GM12878 (cell line): ENCODE data around the gene PRPF38A. TPM values are rescaled to one million over a fixed set of nuclear protein-coding genes. Genes with fewer than 3 reads are reported as not detected.

ENCODE experiments used
- ATAC-seq: fragments of 200-7000 bp; cut with Tn5 transposase; 3 replicates; pipeline ENCODE4 v1.9.1; 2020; ENCODE audit warnings: mild to moderate bottlenecking, moderate library complexity
- Bru-seq: library from RNA; stranded (reverse); fragments of 400-500 nt; gene quantifications from one replicate; lab custom pipeline; 2021; lab: Mats Ljungman, UMichigan
- BruChase-seq, 2 experiments: library from RNA; stranded (reverse); fragments of 400-500 nt; gene quantifications; one replicate each; lab custom pipeline; 2021; lab: Mats Ljungman, UMichigan
- BruUV-seq: library from RNA; stranded (reverse); fragments of 400-500 nt; replicated peaks from 2 replicates; lab custom pipeline; 2021; lab: Mats Ljungman, UMichigan
- CTCF ChIA-PET: fragments of 300-600 bp; sonication (Branson Sonifier 250); formaldehyde crosslinking; extraction: SDS; loops from one replicate; lab custom pipeline; 2021; ENCODE audit warnings: inconsistent platforms; lab: Yijun Ruan, JAX
- POLR2A ChIA-PET: fragments of 350-600 bp; formaldehyde crosslinking; extraction: SDS; loops from one replicate; lab custom pipeline; 2021; ENCODE audit warnings: inconsistent platforms; lab: Charles Lee
- RAD21 ChIA-PET: fragments of 300-600 bp; sonication (Branson Sonifier 250); formaldehyde crosslinking; loops from one replicate; lab custom pipeline; 2023; ENCODE audit warnings: antibody characterized with exemption; ENCODE audit not compliant: unreplicated experiment; lab: Charles Lee
- SMC1A ChIA-PET: fragments of 300-600 bp; sonication (Branson Sonifier 250); formaldehyde crosslinking; loops from one replicate; lab custom pipeline; 2023; ENCODE audit not compliant: unreplicated experiment, uncharacterized antibody; lab: Charles Lee
- DNase-seq: peaks from one replicate; pipeline ENCODE4 v3.0.0-alpha.2; 2011; ENCODE audit warnings: low read depth, low spot score
- FAIRE-seq: peaks from 3 replicates; lab custom pipeline; 2011; peaks lifted over from hg19 to GRCh38; lab: Jason Lieb, UNC
- H2AFZ ChIP-seq: 2 replicates; pipeline ENCODE4 v1.6.0; 2011; ENCODE audit warnings: low read depth, low read length, control low read depth; ENCODE audit not compliant: control insufficient read depth
- H3K27ac ChIP-seq: 2 replicates; pipeline ENCODE4 v1.5.1; 2011; ENCODE audit warnings: control low read depth; ENCODE audit not compliant: control insufficient read depth, insufficient read depth
- H3K27me3 ChIP-seq, 2 experiments: replicated peaks in 1 of 2; 2 replicates each; pipeline versions ENCODE4 v1.6.0 to v1.6.1; 2011; ENCODE audit warnings: low read length in 1 of 2; ENCODE audit not compliant: control insufficient read depth in 2 of 2, insufficient read depth in 2 of 2
- H3K36me3 ChIP-seq, 2 experiments: 2 replicates each; pipeline ENCODE4 v1.5.1; 2011; ENCODE audit warnings: low read length in 1 of 2; ENCODE audit not compliant: control insufficient read depth in 2 of 2, insufficient read depth in 2 of 2
- H3K4me1 ChIP-seq: 2 replicates; pipeline ENCODE4 v1.6.1; 2011; ENCODE audit warnings: mild to moderate bottlenecking, low read length, moderate library complexity, mixed read lengths; ENCODE audit not compliant: control insufficient read depth, insufficient read depth
- H3K4me2 ChIP-seq: 2 replicates; pipeline ENCODE4 v1.6.0; 2011; ENCODE audit warnings: control low read depth; ENCODE audit not compliant: control insufficient read depth, insufficient read depth
- H3K4me3 ChIP-seq: fragments of 200-600 bp; sonication (generic); 2 replicates; pipeline ENCODE4 v1.5.1; 2016
- H3K79me2 ChIP-seq: 2 replicates; pipeline ENCODE4 v1.6.0; 2011; ENCODE audit warnings: low read length; ENCODE audit not compliant: control insufficient read depth, insufficient read depth
- H3K9ac ChIP-seq: 2 replicates; pipeline ENCODE4 v1.8.0; 2011; ENCODE audit warnings: low read length, control low read depth, mixed read lengths; ENCODE audit not compliant: control insufficient read depth, insufficient read depth
- H3K9me3 ChIP-seq: replicated peaks from 3 replicates; pipeline ENCODE4 v1.5.1; 2011; ENCODE audit warnings: mild to moderate bottlenecking, low read length; ENCODE audit not compliant: control insufficient read depth, insufficient read depth
- H4K20me1 ChIP-seq: 2 replicates; pipeline ENCODE4 v1.6.0; 2011; ENCODE audit not compliant: control insufficient read depth, insufficient read depth
- CEBPB ChIP-seq, 2 experiments: fragments of 150-350 bp in 1 of 2; IDR thresholded peaks; 2 replicates each; pipeline ENCODE4 v1.6.1; 2012 to 2014; ENCODE audit warnings: low read depth in 2 of 2, low read length in 2 of 2, borderline replicate concordance in 1 of 2, inconsistent platforms in 1 of 2
- FOS ChIP-seq: IDR thresholded peaks from 3 replicates; pipeline ENCODE4 v1.6.1; 2011; ENCODE audit warnings: borderline replicate concordance; ENCODE audit not compliant: insufficient read length; ENCODE audit errors: extremely low read depth
- HDAC6 ChIP-seq: fragments of 200-600 bp; sonication (generic); IDR thresholded peaks from one replicate; pipeline ENCODE4 v1.8.0; 2017; ENCODE audit warnings: antibody characterized with exemption; ENCODE audit not compliant: unreplicated experiment
- IRF4 ChIP-seq: IDR thresholded peaks from 2 replicates; pipeline ENCODE4 v1.6.1; 2011; ENCODE audit warnings: low read depth, low read length
- LARP7 ChIP-seq: fragments of 450-650 bp; IDR thresholded peaks from 2 replicates; pipeline ENCODE4 v1.6.1; 2017; ENCODE audit warnings: mild to moderate bottlenecking
- POLR2A ChIP-seq: IDR thresholded peaks from 2 replicates; pipeline ENCODE4 v1.6.1; 2011; ENCODE audit warnings: low read depth, mild to moderate bottlenecking, low read length
- POLR2AphosphoS2 ChIP-seq: IDR thresholded peaks from 2 replicates; pipeline ENCODE4 v1.6.1; 2011; ENCODE audit warnings: low read depth, mild to moderate bottlenecking, low read length, improper control_type of control experiment, moderate library complexity
- RAD21 ChIP-seq: IDR thresholded peaks from 2 replicates; pipeline ENCODE4 v1.6.1; 2011; ENCODE audit warnings: mild to moderate bottlenecking, low read depth, low read length, moderate library complexity; ENCODE audit not compliant: insufficient read depth
- SIN3A ChIP-seq: IDR thresholded peaks from 2 replicates; pipeline ENCODE4 v1.6.1; 2012; ENCODE audit warnings: low read depth, low read length, improper control_type of control experiment
- SMARCA5 ChIP-seq: fragments of 450-650 bp; IDR thresholded peaks from 2 replicates; pipeline ENCODE4 v1.6.1; 2017; ENCODE audit warnings: mild to moderate bottlenecking
- TAF1 ChIP-seq: IDR thresholded peaks from 2 replicates; pipeline ENCODE4 v1.6.1; 2011; ENCODE audit warnings: mild to moderate bottlenecking, low read depth, low read length, borderline replicate concordance
- WGBS: methylation state at CpG from one replicate; pipeline ENCODE4 v1.1.6; 2016; ENCODE audit warnings: low lambda C conversion rate; ENCODE audit not compliant: insufficient replicate concordance, insufficient coverage; ENCODE audit errors: missing lambda C conversion rate; 5-methylcytosine and 5-hydroxymethylcytosine counted together
- in situ Hi-C: fragments of 300-500 bp; cut with MboI; formaldehyde crosslinking; loops from 9 replicates; pipeline ENCODE4 v1.14.3; 2018; ENCODE audit warnings: mixed read lengths
- intact Hi-C: fragments of 100-400 bp; cut with micrococcal nuclease; formaldehyde crosslinking; loops from one replicate; pipeline ENCODE4 v1.14.2; 2022; ENCODE audit not compliant: unreplicated experiment
- long read RNA-seq, 2 experiments: library from polyadenylated mRNA; unstranded; transcript quantifications; one replicate each; pipeline ENCODE4 v2.0.0, GENCODE V29; 2019 to 2020
- polyA minus RNA-seq, 3 experiments: library from RNA; depleted of rRNA, polyadenylated mRNA; stranded (reverse); fragments of >200 nt; gene quantifications; 2 replicates each; pipeline ENCODE4 v1.2.3, GENCODE V29; 2011
- polyA plus RNA-seq, 11 experiments: library from polyadenylated mRNA; depleted of rRNA in 4 of 11; unstranded in 6 of 11; stranded (reverse) in 5 of 11; fragments of >200 nt; fragmentation: Nextera tagmentation in 4 of 11; fragmentation: Illumina TruSeq in 1 of 11; extraction: Ambion mirVana in 4 of 11; extraction: Trizol in 1 of 11; gene quantifications; 1 replicate in 1 of 11; 2 replicates in 10 of 11; pipeline versions ENCODE4 v1.2.1 to v1.2.3, GENCODE V29; 2011 to 2016; ENCODE audit warnings: inconsistent platforms in 2 of 11, missing spikeins in 2 of 11, low read depth in 1 of 11
- total RNA-seq, 4 experiments: library from RNA; depleted of rRNA in 3 of 4; stranded (reverse); fragments of >200 nt in 3 of 4; fragmentation: Illumina TruSeq in 1 of 4; extraction: Trizol in 1 of 4; gene quantifications; 2 replicates each; pipeline versions ENCODE4 v1.2.1 to v1.2.3, GENCODE V29; 2013 to 2021
- TF ChIP-seq, protein P1 (sequence below): fragments of 450-650 bp; IDR thresholded peaks from 2 replicates; pipeline ENCODE4 v1.6.1; 2016; ENCODE audit warnings: mild to moderate bottlenecking
- TF ChIP-seq, protein P2 (sequence below): fragments of 150-350 bp; IDR thresholded peaks from 2 replicates; pipeline ENCODE4 v1.6.1; 2014; ENCODE audit warnings: mild to moderate bottlenecking, low read depth, low read length

PRPF38A gene, protein sequence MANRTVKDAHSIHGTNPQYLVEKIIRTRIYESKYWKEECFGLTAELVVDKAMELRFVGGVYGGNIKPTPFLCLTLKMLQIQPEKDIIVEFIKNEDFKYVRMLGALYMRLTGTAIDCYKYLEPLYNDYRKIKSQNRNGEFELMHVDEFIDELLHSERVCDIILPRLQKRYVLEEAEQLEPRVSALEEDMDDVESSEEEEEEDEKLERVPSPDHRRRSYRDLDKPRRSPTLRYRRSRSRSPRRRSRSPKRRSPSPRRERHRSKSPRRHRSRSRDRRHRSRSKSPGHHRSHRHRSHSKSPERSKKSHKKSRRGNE
- 54.6 and 59.8 TPM in 2 replicates for total RNA-seq (2013; cell fraction: nucleolus; rRNA removed)
- total RNA-seq (2014; rRNA removed) (31.6 and 33.7 TPM in 2 replicates), total RNA-seq (2014; rRNA removed; fragmentation: Illumina TruSeq; extraction: Trizol) (32.5 and 34.8 TPM in 2 replicates), total RNA-seq (2021) (73.4 and 78.5 TPM in 2 replicates), polyA plus RNA-seq (2011; rRNA removed) (59.5 and 75.6 TPM in 2 replicates), polyA plus RNA-seq (2014; fragmentation: Illumina TruSeq; extraction: Trizol) (56.3 and 76.8 TPM in 2 replicates), polyA plus RNA-seq (2014; fragmentation: Nextera tagmentation; extraction: Ambion mirVana) (100 to 1,000 TPM in 1 of 2 experiments, 10 to 100 TPM in 1; 86.8 to 104 TPM), polyA plus RNA-seq (2014; rRNA removed) (33.4 and 33.5 TPM in 2 replicates), polyA plus RNA-seq (2016; fragmentation: Nextera tagmentation; extraction: Ambion mirVana) (100 to 1,000 TPM; 104 to 117 TPM), polyA minus RNA-seq (2011; rRNA and poly(A)+ RNA removed) (62.3 and 88.9 TPM in 2 replicates), Bru-seq, nascent RNA (percentile 95 among the genes with signal in this experiment), BruChase-seq, experiment 1, labeled RNA remaining after a 6-hour chase (percentile 89 among the genes with signal in this experiment), BruChase-seq, experiment 2, labeled RNA remaining after a 2-hour chase (percentile 94 among the genes with signal in this experiment)
- polyA plus RNA-seq (2011; ENCODE audit: low read depth): 28.1 TPM
- 39.2 and 42.7 TPM in 2 replicates for polyA plus RNA-seq (2011; cell fraction: cytosol; rRNA removed)
- 75.2 and 75.8 TPM in 2 replicates for polyA plus RNA-seq (2011; cell fraction: nucleus; rRNA removed)
- 42.2 and 47.8 TPM in 2 replicates for polyA plus RNA-seq (2012)
- 10.8 and 18.6 TPM in 2 replicates for polyA minus RNA-seq (2011; cell fraction: cytosol; rRNA and poly(A)+ RNA removed)
- 40.9 and 62.1 TPM in 2 replicates for polyA minus RNA-seq (2011; cell fraction: nucleus; rRNA and poly(A)+ RNA removed)
- long read RNA-seq, experiment 1, full-length matches to known transcripts: 97 of 109 reads
- long read RNA-seq, experiment 1, partial matches to known transcripts: 2 of 109 reads
- long read RNA-seq, experiment 1, other reads (novel, unspliced or antisense): 10 of 109 reads
- long read RNA-seq, experiment 2, full-length matches to known transcripts: 985 of 1,091 reads
- long read RNA-seq, experiment 2, partial matches to known transcripts: 11 of 1,091 reads
- long read RNA-seq, experiment 2, other reads (novel, unspliced or antisense): 95 of 1,091 reads

DNA sequence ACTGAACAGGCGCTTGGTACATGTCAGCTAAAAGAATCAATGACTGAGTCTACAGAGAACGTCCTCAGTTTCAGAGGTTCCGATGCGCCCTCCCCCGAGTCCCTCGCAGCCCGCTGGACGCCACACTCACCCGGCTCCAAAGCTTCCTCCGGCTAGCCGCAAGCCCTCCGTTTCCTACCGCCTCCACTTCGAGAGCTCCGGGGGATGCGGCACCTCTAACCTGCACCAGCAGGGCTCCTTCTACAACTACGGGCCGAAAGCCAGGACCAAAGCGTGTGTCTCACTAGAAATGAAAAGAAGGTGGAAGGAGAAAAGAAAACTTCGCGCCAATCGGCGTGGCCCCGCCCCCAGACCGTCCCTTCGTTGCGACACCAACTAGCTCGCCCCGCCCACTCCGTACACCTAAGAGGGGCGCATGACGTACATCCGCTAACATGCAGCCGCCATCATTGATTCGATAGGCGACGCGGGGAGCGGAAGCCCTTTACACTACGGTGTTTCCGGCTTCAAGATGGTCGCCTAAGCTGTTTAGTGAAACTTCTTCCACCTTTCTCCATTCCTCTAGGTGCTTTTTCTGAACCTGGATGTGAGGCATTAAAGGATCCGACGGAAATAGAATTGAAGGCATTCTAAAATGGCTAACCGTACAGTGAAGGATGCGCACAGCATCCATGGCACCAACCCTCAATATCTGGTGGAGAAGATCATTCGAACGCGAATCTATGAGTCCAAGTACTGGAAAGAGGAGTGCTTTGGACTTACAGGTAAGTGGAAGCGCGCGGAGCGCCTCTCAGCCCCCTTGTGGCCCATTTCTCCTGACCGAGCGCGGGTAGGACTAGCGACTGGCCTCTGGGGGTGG, at the start of gene PRPF38A, which contains the start of gene ORC1:
Gene PRPF38A, plus strand, starts transcription at position 487 of the 859 bp plus-strand sequence. Its CDS starts 148 bp downstream, at position 635.
Gene ORC1, minus strand, starts transcription at position 308 of the 859 bp plus-strand sequence. CDS start 2,200 bp downstream, outside the sequence.
- no peaks in the 10 kb centered on the region for H3K9me3 ChIP-seq
- H3K4me3 ChIP-seq: peak within 1 kb of the TSS; percentile 98
- H3K9ac ChIP-seq: peak within 1 kb of the TSS; percentile 99
- peaks cover 51% of the 10 kb centered on the region for H3K79me2 ChIP-seq
- in situ Hi-C loops (loop anchor here (5.0 kb wide), 1 partner anchor 283 kb away; no protein-coding TSS in a partner anchor), intact Hi-C loops (loop anchor here (5.0 kb wide), 1 partner anchor 283 kb away; no protein-coding TSS in a partner anchor)
- peak; percentile 91 for ATAC-seq
- ChIA-PET CTCF (interaction anchor here (1.0 to 4.8 kb wide), 10 partner anchors 11 to 438 kb away, joined by 3 to 31 read pairs (median 6); no protein-coding TSS in a partner anchor), POLR2A (interaction anchor here (0.5 to 1.7 kb wide), 9 partner anchors 11 to 349 kb away, joined by 3 to 7 read pairs (median 3); partner anchors contain the start of genes BTF3L4 and ZYG11B), RAD21 (interaction anchor here (0.9 to 2.7 kb wide), 11 partner anchors 39 to 525 kb away, joined by 3 to 16 read pairs (median 5); partner anchors contain the start of gene CC2D1B), SMC1A (interaction anchor here (0.6 to 4.1 kb wide), 14 partner anchors 11 to 1547 kb away, joined by 3 to 24 read pairs (median 4); partner anchors contain the start of genes CC2D1B and ZYG11B)
- H3K27me3 ChIP-seq: no peaks in the 10 kb centered on the region
- 1% methylated on average over 57 of the region's 57 CpGs for WGBS
- TSS peak; percentile 84 for BruUV-seq
- no peak for FAIRE-seq
- peaks cover 6 to 27% of the 10 kb centered on the region in 2 experiments for H3K36me3 ChIP-seq
- H3K27ac ChIP-seq: peak within 1 kb of the TSS; percentile 98
- H4K20me1 ChIP-seq: no peaks in the 10 kb centered on the region
- DNase-seq: peak; percentile 83
- H2AFZ ChIP-seq: peak within 1 kb of the TSS; percentile 98
- H3K4me2 ChIP-seq: peak within 1 kb of the TSS; percentile 89
- no peaks in the 10 kb centered on the region for H3K4me1 ChIP-seq
- TF ChIP-seq RAD21 (peak; percentile 31; the same call in 1 of the 2 replicates), IRF4 (peak; percentile 33; the same call in 1 of the 2 replicates), POLR2AphosphoS2 (peak; percentile 87; the same call in 1 of the 2 replicates), SMARCA5 (peak; percentile 60; the same call in 1 of the 2 replicates), CEBPB (IDR thresholded peaks at IDR 0.05; ENCODE audit: borderline replicate concordance in 1 of 2, low read depth in 2 of 2, low read length in 2 of 2) (peak in 1 of 2 experiments; percentile 86; a peak in 2 of 4 replicates), LARP7 (0 out of 2 replicates have a peak, but pooled peaks have one; percentile 10), HDAC6 (no peak), FOS (no peak), SIN3A (peak; percentile 94; the same call in 1 of the 2 replicates), TAF1 (peak; percentile 81), POLR2A (peak; percentile 88)
- TF ChIP-seq, protein P1, sequence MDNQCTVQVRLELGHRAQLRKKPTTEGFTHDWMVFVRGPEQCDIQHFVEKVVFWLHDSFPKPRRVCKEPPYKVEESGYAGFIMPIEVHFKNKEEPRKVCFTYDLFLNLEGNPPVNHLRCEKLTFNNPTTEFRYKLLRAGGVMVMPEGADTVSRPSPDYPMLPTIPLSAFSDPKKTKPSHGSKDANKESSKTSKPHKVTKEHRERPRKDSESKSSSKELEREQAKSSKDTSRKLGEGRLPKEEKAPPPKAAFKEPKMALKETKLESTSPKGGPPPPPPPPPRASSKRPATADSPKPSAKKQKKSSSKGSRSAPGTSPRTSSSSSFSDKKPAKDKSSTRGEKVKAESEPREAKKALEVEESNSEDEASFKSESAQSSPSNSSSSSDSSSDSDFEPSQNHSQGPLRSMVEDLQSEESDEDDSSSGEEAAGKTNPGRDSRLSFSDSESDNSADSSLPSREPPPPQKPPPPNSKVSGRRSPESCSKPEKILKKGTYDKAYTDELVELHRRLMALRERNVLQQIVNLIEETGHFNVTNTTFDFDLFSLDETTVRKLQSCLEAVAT: peak; percentile 93
- TF ChIP-seq, protein P2, sequence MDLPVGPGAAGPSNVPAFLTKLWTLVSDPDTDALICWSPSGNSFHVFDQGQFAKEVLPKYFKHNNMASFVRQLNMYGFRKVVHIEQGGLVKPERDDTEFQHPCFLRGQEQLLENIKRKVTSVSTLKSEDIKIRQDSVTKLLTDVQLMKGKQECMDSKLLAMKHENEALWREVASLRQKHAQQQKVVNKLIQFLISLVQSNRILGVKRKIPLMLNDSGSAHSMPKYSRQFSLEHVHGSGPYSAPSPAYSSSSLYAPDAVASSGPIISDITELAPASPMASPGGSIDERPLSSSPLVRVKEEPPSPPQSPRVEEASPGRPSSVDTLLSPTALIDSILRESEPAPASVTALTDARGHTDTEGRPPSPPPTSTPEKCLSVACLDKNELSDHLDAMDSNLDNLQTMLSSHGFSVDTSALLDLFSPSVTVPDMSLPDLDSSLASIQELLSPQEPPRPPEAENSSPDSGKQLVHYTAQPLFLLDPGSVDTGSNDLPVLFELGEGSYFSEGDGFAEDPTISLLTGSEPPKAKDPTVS: 0 out of 2 replicates have a peak, but pooled peaks have one; percentile 59
